Daoy (cell line): Measurements from ENCODE around the gene DNLZ. TPM values are rescaled to one million over a fixed set of nuclear protein-coding genes. Genes with fewer than 3 reads are reported as not detected.

Experiments
- DNase-seq: peaks from one replicate; pipeline ENCODE4 v3.0.0-alpha.2; 2015; ENCODE audit warnings: low read depth
- total RNA-seq: library from RNA; depleted of rRNA; stranded (reverse); fragments of >200 nt; shearing (Covaris generic); gene quantifications from 2 replicates; pipeline ENCODE4 v1.2.3, GENCODE V29; 2014

Gene DNLZ
- total RNA-seq, 1 experiment from 2014 or later, result 120 TPM

- DNase-seq, result no peak
Observed at GRCh38 chr9:136343121-136343883, 20.2 kb downstream of the DNLZ start.

GRCh38 chr9:136342181-136343120 lies 21.1 kb downstream of the DNLZ start:
- DNase-seq, result peak; percentile 69

GRCh38 chr9:136341769-136342168 lies 21.8 kb downstream of the DNLZ start:
- no peak for DNase-seq

- DNase-seq, result no peak
Observed at GRCh38 chr9:136341042-136341655, 22.4 kb downstream of the DNLZ start.

- DNase-seq, result no peak
Observed at GRCh38 chr9:136340356-136341041, 23.0 kb downstream of the DNLZ start.

- no peak for DNase-seq
Observed at GRCh38 chr9:136339958-136340310, 23.6 kb downstream of the DNLZ start.

- DNase-seq, result peak; percentile 82
Observed at GRCh38 chr9:136339173-136339957, 24.2 kb downstream of the DNLZ start.

GRCh38 chr9:136338511-136338910 lies 25.0 kb downstream of the DNLZ start:
- no peak for DNase-seq

GRCh38 chr9:136337416-136338395 lies 25.8 kb downstream of the DNLZ start:
- DNase-seq, result no peak

- DNase-seq, result no peak
Observed at GRCh38 chr9:136336881-136337280, 26.7 kb downstream of the DNLZ start.

- peak; percentile 71 for DNase-seq
Observed at GRCh38 chr9:136336156-136336870, 27.2 kb downstream of the DNLZ start.

GRCh38 chr9:136335296-136336155 lies 28.0 kb downstream of the DNLZ start:
- no peak for DNase-seq

GRCh38 chr9:136334541-136334940 lies 29.0 kb downstream of the DNLZ start:
- DNase-seq, result no peak

GRCh38 chr9:136333486-136333885 lies 30.1 kb downstream of the DNLZ start:
- DNase-seq, result no peak

- DNase-seq, result no peak
Observed at GRCh38 chr9:136333045-136333444, 30.5 kb downstream of the DNLZ start.

GRCh38 chr9:136332482-136332983 lies 31.0 kb downstream of the DNLZ start:
- DNase-seq, result no peak

- no peak for DNase-seq
Observed at GRCh38 chr9:136331556-136332481, 31.7 kb downstream of the DNLZ start.
